Activated naive CD4-positive, alpha-beta T cell treated with anti-CD3 and anti-CD28 coated beads, Interleukin-2, amount 50 U/mL, for 72 hours (primary cell): ENCODE results near the gene SLC22A25. TPM values are rescaled to one million over a fixed set of nuclear protein-coding genes. Genes with fewer than 3 reads are reported as not detected.
"Not testable (repeated sequence)": the region's sequence is repeated elsewhere in the genome, so short reads cannot be mapped to it uniquely, and the experiment has no call there.

Experiments used
- ATAC-seq, 2 donors: fragments of 150-1000 bp; cut with Tn5 transposase; 2 replicates each; pipeline ENCODE4 v1.10.0; 2021; ENCODE audit warnings: mild to moderate bottlenecking in 2 of 2, moderate library complexity in 2 of 2
- DNase-seq, 2 donors: peaks; one replicate each; pipeline ENCODE4 v3.0.0; 2021 to 2022; ENCODE audit warnings: low spot score in 2 of 2
- H3K27ac Mint-ChIP-seq, 2 donors: one replicate each; pipeline ENCODE4 v1.8.0; 2022; ENCODE audit warnings: mild to moderate bottlenecking in 2 of 2, mixed read lengths in 2 of 2
- H3K36me3 Mint-ChIP-seq, 2 donors: one replicate each; pipeline ENCODE4 v1.8.0; 2022; ENCODE audit warnings: mixed read lengths in 2 of 2
- H3K9me3 Mint-ChIP-seq, 2 donors: one replicate each; pipeline ENCODE4 v1.8.0; 2022; ENCODE audit warnings: mixed read lengths in 2 of 2
- total RNA-seq, 2 donors: library from RNA; stranded (reverse); gene quantifications; one replicate each; pipeline ENCODE4 v1.2.3, GENCODE V29; 2022

The SLC22A25 gene
- not detected for total RNA-seq

GRCh38 chr11:63243533-63243932, at the start of gene SLC22A25:
SLC22A25 (minus strand) TSS chr11:63243599; CDS start chr11:63229652, 13,947 bp downstream.
- DNase-seq (no peak), ATAC-seq (no peak)
- H3K27ac Mint-ChIP-seq, result no peak within 1 kb of the TSS
- no peaks in the 10 kb centered on the region for H3K36me3 Mint-ChIP-seq
- H3K9me3 Mint-ChIP-seq, result no peaks in the 10 kb centered on the region

- no peak overlapping the region for H3K27ac Mint-ChIP-seq
- DNase-seq (no peak), ATAC-seq (no peak)
- H3K36me3 Mint-ChIP-seq, result peaks cover 0 to 13% of the 10 kb centered on the region in 2 donors
- H3K9me3 Mint-ChIP-seq, result peaks cover 13 to 23% of the 10 kb centered on the region in 2 donors
These were observed 46.9 kb upstream of the SLC22A25 start for GRCh38 chr11:63290285-63290684.

- no peak for DNase-seq
- ATAC-seq, result no peak
- H3K36me3 Mint-ChIP-seq, result peaks cover 0 to 13% of the 10 kb centered on the region in 2 donors
- peaks cover 8 to 22% of the 10 kb centered on the region in 2 donors for H3K9me3 Mint-ChIP-seq
- H3K27ac Mint-ChIP-seq, result no peak overlapping the region
These were observed 46.3 kb upstream of the SLC22A25 start for GRCh38 chr11:63289658-63290057.

- H3K27ac Mint-ChIP-seq, result no peak overlapping the region
- peaks cover 0 to 7% of the 10 kb centered on the region in 2 donors for H3K9me3 Mint-ChIP-seq
- ATAC-seq (no peak), DNase-seq (no peak)
- H3K36me3 Mint-ChIP-seq, result no peaks in the 10 kb centered on the region
These were observed 39.2 kb upstream of the SLC22A25 start for GRCh38 chr11:63282579-63282978.

GRCh38 chr11:63280920-63281319, 37.5 kb upstream of the SLC22A25 start:
- ATAC-seq (no peak), DNase-seq (no peak)
- no peak overlapping the region for H3K27ac Mint-ChIP-seq
- H3K36me3 Mint-ChIP-seq, result no peaks in the 10 kb centered on the region
- H3K9me3 Mint-ChIP-seq, result peaks cover 0 to 7% of the 10 kb centered on the region in 2 donors

- no peak for ATAC-seq
- Mint-ChIP-seq H3K27ac (no peak overlapping the region), H3K9me3 (no peaks in the 10 kb centered on the region), H3K36me3 (no peaks in the 10 kb centered on the region)
- DNase-seq, result no peak
These were observed 34.0 kb upstream of the SLC22A25 start for GRCh38 chr11:63277345-63277943.

GRCh38 chr11:63274776-63275175, 31.4 kb upstream of the SLC22A25 start:
- H3K27ac Mint-ChIP-seq, result no peak overlapping the region
- no peaks in the 10 kb centered on the region for H3K9me3 Mint-ChIP-seq
- H3K36me3 Mint-ChIP-seq, result no peaks in the 10 kb centered on the region
- no peak for ATAC-seq
- DNase-seq, result no peak

- ATAC-seq (no peak), DNase-seq (no peak)
- Mint-ChIP-seq H3K9me3 (no peaks in the 10 kb centered on the region), H3K36me3 (no peaks in the 10 kb centered on the region), H3K27ac (no peak overlapping the region)
These were observed 30.3 kb upstream of the SLC22A25 start for GRCh38 chr11:63273685-63274084.

GRCh38 chr11:63262547-63262946, 19.1 kb upstream of the SLC22A25 start:
- Mint-ChIP-seq H3K27ac (no peak overlapping the region), H3K36me3 (no peaks in the 10 kb centered on the region), H3K9me3 (no peaks in the 10 kb centered on the region)
- DNase-seq (no peak), ATAC-seq (no peak)

GRCh38 chr11:63251312-63251711, 7.9 kb upstream of the SLC22A25 start:
- H3K27ac Mint-ChIP-seq, result no peak overlapping the region
- H3K9me3 Mint-ChIP-seq, result no peaks in the 10 kb centered on the region
- ATAC-seq, result no peak
- no peaks in the 10 kb centered on the region for H3K36me3 Mint-ChIP-seq
- no peak for DNase-seq

GRCh38 chr11:63250162-63251050, 7.0 kb upstream of the SLC22A25 start:
- no peak overlapping the region for H3K27ac Mint-ChIP-seq
- H3K36me3 Mint-ChIP-seq, result no peaks in the 10 kb centered on the region
- H3K9me3 Mint-ChIP-seq, result no peaks in the 10 kb centered on the region
- DNase-seq (no peak), ATAC-seq (no peak)

GRCh38 chr11:63248966-63249365, 5.6 kb upstream of the SLC22A25 start:
- DNase-seq, result no peak
- no peaks in the 10 kb centered on the region for H3K36me3 Mint-ChIP-seq

GRCh38 chr11:63247237-63248002, 4.0 kb upstream of the SLC22A25 start:
- not testable (repeated sequence) for H3K9me3 Mint-ChIP-seq, ATAC-seq, H3K27ac Mint-ChIP-seq, H3K36me3 Mint-ChIP-seq, DNase-seq

More at GRCh38 chr11:63248966-63249365, 5.6 kb upstream of the SLC22A25 start:
- no peak overlapping the region for H3K27ac Mint-ChIP-seq
- ATAC-seq, result no peak
- no peaks in the 10 kb centered on the region for H3K9me3 Mint-ChIP-seq

GRCh38 chr11:63246045-63246444, 2.6 kb upstream of the SLC22A25 start:
- DNase-seq (no peak), ATAC-seq (no peak)
- Mint-ChIP-seq H3K9me3 (no peaks in the 10 kb centered on the region), H3K27ac (no peak overlapping the region), H3K36me3 (no peaks in the 10 kb centered on the region)

GRCh38 chr11:63244862-63245261, 1.5 kb upstream of the SLC22A25 start:
- Mint-ChIP-seq H3K36me3 (no peaks in the 10 kb centered on the region), H3K27ac (no peak overlapping the region), H3K9me3 (no peaks in the 10 kb centered on the region)
- ATAC-seq, result no peak
- no peak for DNase-seq

GRCh38 chr11:63242089-63242781, 1.2 kb downstream of the SLC22A25 start:
- Mint-ChIP-seq H3K27ac (no peak overlapping the region), H3K36me3 (no peaks in the 10 kb centered on the region), H3K9me3 (no peaks in the 10 kb centered on the region)
- peak in 1 of 2 donors; percentile 56 for ATAC-seq
- no peak for DNase-seq
